GM23338 (cell line): ENCODE data around the gene MTOR. TPM values are rescaled to one million over a fixed set of nuclear protein-coding genes. Genes with fewer than 3 reads are reported as not detected.

Experiments
- ATAC-seq: fragments of 200-7000 bp; cut with Tn5 transposase; 3 replicates; pipeline ENCODE4 v1.9.1; 2020
- DNase-seq: peaks from one replicate; pipeline ENCODE4 v3.0.0-alpha.2; 2015; ENCODE audit warnings: low spot score
- H2AFZ ChIP-seq: fragments of 200-600 bp; sonication (generic); 2 replicates; pipeline ENCODE4 v1.8.0; 2016; ENCODE audit warnings: antibody characterized with exemption, mild to moderate bottlenecking, moderate library complexity
- H3F3A ChIP-seq: fragments of 200-600 bp; sonication (generic); replicated peaks from 2 replicates; pipeline ENCODE4 v1.8.0; 2017; ENCODE audit warnings: antibody characterized with exemption, mixed run types, low read depth
- H3K27ac ChIP-seq: fragments of 200-600 bp; sonication (generic); 2 replicates; pipeline ENCODE4 v1.6.1; 2016; ENCODE audit warnings: low read depth
- H3K27me3 ChIP-seq: fragments of 200-600 bp; sonication (generic); 2 replicates; pipeline ENCODE4 v1.8.0; 2016; ENCODE audit warnings: mild to moderate bottlenecking, mixed run types, moderate library complexity; ENCODE audit not compliant: insufficient read depth
- H3K36me3 ChIP-seq: fragments of 200-600 bp; sonication (generic); 2 replicates; pipeline ENCODE4 v1.8.0; 2016; ENCODE audit warnings: mild to moderate bottlenecking; ENCODE audit not compliant: insufficient read depth
- H3K4me1 ChIP-seq: fragments of 200-600 bp; sonication (generic); 2 replicates; pipeline ENCODE4 v1.8.0; 2016; ENCODE audit warnings: mild to moderate bottlenecking, moderate library complexity; ENCODE audit not compliant: insufficient read depth
- H3K4me2 ChIP-seq: fragments of 200-600 bp; sonication (generic); 2 replicates; pipeline ENCODE4 v1.7.1; 2017; ENCODE audit warnings: mixed run types
- H3K4me3 ChIP-seq: fragments of 200-600 bp; sonication (generic); 2 replicates; pipeline ENCODE4 v1.6.1; 2016; ENCODE audit warnings: mixed run types
- H3K79me2 ChIP-seq: fragments of 200-600 bp; sonication (generic); replicated peaks from 2 replicates; pipeline ENCODE4 v1.8.0; 2017; ENCODE audit warnings: mild to moderate bottlenecking; ENCODE audit not compliant: insufficient read depth
- H3K9me2 ChIP-seq: fragments of 200-600 bp; sonication (generic); 2 replicates; pipeline ENCODE4 v1.8.0; 2017; ENCODE audit not compliant: insufficient read depth
- H4K20me1 ChIP-seq: fragments of 200-600 bp; sonication (generic); replicated peaks from 2 replicates; pipeline ENCODE4 v1.8.0; 2017; ENCODE audit warnings: mild to moderate bottlenecking; ENCODE audit not compliant: insufficient read depth
- H3K27ac Mint-ChIP-seq: 2 replicates; pipeline ENCODE4 v1.8.0; 2020; ENCODE audit warnings: inconsistent platforms, mild to moderate bottlenecking, moderate library complexity, mixed read lengths
- H3K27me3 Mint-ChIP-seq: 3 replicates; pipeline ENCODE4 v1.8.0; 2022; ENCODE audit warnings: low read depth, mild to moderate bottlenecking, moderate library complexity, mixed read lengths, inconsistent platforms; ENCODE audit not compliant: insufficient read depth, poor library complexity
- H3K36me3 Mint-ChIP-seq: 3 replicates; pipeline ENCODE4 v1.8.0; 2021; ENCODE audit warnings: low read depth, mild to moderate bottlenecking, inconsistent platforms, moderate library complexity, mixed read lengths
- H3K4me1 Mint-ChIP-seq: 3 replicates; pipeline ENCODE4 v1.8.0; 2020; ENCODE audit warnings: mild to moderate bottlenecking, inconsistent platforms, mixed read lengths
- H3K4me3 Mint-ChIP-seq: 3 replicates; pipeline ENCODE4 v1.8.0; 2021; ENCODE audit warnings: moderate library complexity, mild to moderate bottlenecking, inconsistent platforms, mixed read lengths
- H3K9me3 Mint-ChIP-seq: 3 replicates; pipeline ENCODE4 v1.8.0; 2020; ENCODE audit warnings: moderate library complexity, mild to moderate bottlenecking, inconsistent platforms, mixed read lengths
- CREB1 ChIP-seq: fragments of 250-450 bp; sonication (Bioruptor Pico); IDR thresholded peaks from 2 replicates; pipeline ENCODE4 v1.5.0; 2020; ENCODE audit warnings: low read depth, mild to moderate bottlenecking, moderate library complexity
- EZH2 ChIP-seq: fragments of 200-600 bp; sonication (generic); IDR thresholded peaks from one replicate; pipeline ENCODE4 v1.8.0; 2017; ENCODE audit warnings: antibody characterized with exemption, mild to moderate bottlenecking, low read depth; ENCODE audit not compliant: unreplicated experiment
- NANOG ChIP-seq: IDR thresholded peaks from 2 replicates; pipeline ENCODE4 v1.6.1; 2016; ENCODE audit warnings: antibody characterized with exemption, borderline replicate concordance
- POLR2AphosphoS5 ChIP-seq: IDR thresholded peaks from 2 replicates; pipeline ENCODE4 v1.6.1; 2016; ENCODE audit warnings: antibody characterized with exemption, low read depth
- REST ChIP-seq: IDR thresholded peaks from one replicate; pipeline ENCODE4 v1.6.1; 2018; ENCODE audit warnings: antibody characterized with exemption; ENCODE audit not compliant: unreplicated experiment
- STAT1 ChIP-seq: IDR thresholded peaks from one replicate; pipeline ENCODE4 v1.6.1; 2016; ENCODE audit warnings: antibody characterized with exemption; ENCODE audit not compliant: unreplicated experiment
- polyA plus RNA-seq: library from polyadenylated mRNA; unstranded; fragments of >200 nt; fragmentation: Nextera tagmentation; extraction: Ambion mirVana; gene quantifications from 2 replicates; pipeline ENCODE4 v1.2.1, GENCODE V29; 2016
- total RNA-seq: library from RNA; depleted of rRNA; stranded (reverse); fragments of >200 nt; shearing (Covaris generic); gene quantifications from 2 replicates; pipeline ENCODE4 v1.2.3, GENCODE V29; 2014
- TF ChIP-seq, protein P1 (sequence below): IDR thresholded peaks from 2 replicates; pipeline ENCODE4 v1.6.1; 2016; ENCODE audit warnings: antibody characterized with exemption

Gene MTOR
- total and polyA plus RNA-seq, 2 experiments from 2014 or later = 22.8 to 98.0 TPM

- peaks cover 47% of the 10 kb centered on the region for H3K36me3 ChIP-seq
- no peak overlapping the region; the same call in 1 of the 2 replicates for H3K27ac Mint-ChIP-seq
- H3K27me3 ChIP-seq = no peaks in the 10 kb centered on the region
- no peaks in the 10 kb centered on the region for H3F3A ChIP-seq
- H3K27me3 Mint-ChIP-seq = peaks cover 6% of the 10 kb centered on the region
- no peaks in the 10 kb centered on the region for H3K79me2 ChIP-seq
- H4K20me1 ChIP-seq = no peaks in the 10 kb centered on the region
- no peaks in the 10 kb centered on the region for H3K9me3 Mint-ChIP-seq
- no peak for TF ChIP-seq STAT1
- H3K9me2 ChIP-seq = no peaks in the 10 kb centered on the region
- peaks cover 60% of the 10 kb centered on the region for H3K36me3 Mint-ChIP-seq
- H3K4me1 Mint-ChIP-seq = no peaks in the 10 kb centered on the region
- no peak overlapping the region for H3K4me2 ChIP-seq
- H2AFZ ChIP-seq = no peak overlapping the region
- DNase-seq = no peak
- no peaks in the 10 kb centered on the region for H3K4me1 ChIP-seq
- H3K27ac ChIP-seq = 0 out of 2 replicates have a peak overlapping the region, but pooled peaks have one; percentile 9
- H3K4me3 ChIP-seq = no peak overlapping the region
- ATAC-seq = no peak
- no peak overlapping the region for H3K4me3 Mint-ChIP-seq
Measured at GRCh38 chr1:11134898-11135266, 127.5 kb downstream of the MTOR start.

GRCh38 chr1:11134251-11134897 is 128.0 kb downstream of the MTOR start:
- DNase-seq (no peak), ATAC-seq (no peak)
- Histone ChIP-seq H2AFZ (no peak overlapping the region), H3K27ac (0 out of 2 replicates have a peak overlapping the region, but pooled peaks have one; percentile 9), H3K4me3 (no peak overlapping the region), H3K9me2 (no peaks in the 10 kb centered on the region), H3K36me3 (peaks cover 52% of the 10 kb centered on the region), H4K20me1 (no peaks in the 10 kb centered on the region), H3K27me3 (no peaks in the 10 kb centered on the region), H3K4me1 (no peaks in the 10 kb centered on the region), H3K4me2 (no peak overlapping the region), H3K79me2 (no peaks in the 10 kb centered on the region), H3F3A (no peaks in the 10 kb centered on the region)
- no peaks in the 10 kb centered on the region for H3K9me3 Mint-ChIP-seq
- peaks cover 7% of the 10 kb centered on the region for H3K27me3 Mint-ChIP-seq
- no peak overlapping the region for H3K4me3 Mint-ChIP-seq
- peaks cover 63% of the 10 kb centered on the region for H3K36me3 Mint-ChIP-seq
- TF ChIP-seq CREB1 (no peak), NANOG (no peak), EZH2 (no peak), REST (no peak), POLR2AphosphoS5 (no peak)
- TF ChIP-seq, protein P1, sequence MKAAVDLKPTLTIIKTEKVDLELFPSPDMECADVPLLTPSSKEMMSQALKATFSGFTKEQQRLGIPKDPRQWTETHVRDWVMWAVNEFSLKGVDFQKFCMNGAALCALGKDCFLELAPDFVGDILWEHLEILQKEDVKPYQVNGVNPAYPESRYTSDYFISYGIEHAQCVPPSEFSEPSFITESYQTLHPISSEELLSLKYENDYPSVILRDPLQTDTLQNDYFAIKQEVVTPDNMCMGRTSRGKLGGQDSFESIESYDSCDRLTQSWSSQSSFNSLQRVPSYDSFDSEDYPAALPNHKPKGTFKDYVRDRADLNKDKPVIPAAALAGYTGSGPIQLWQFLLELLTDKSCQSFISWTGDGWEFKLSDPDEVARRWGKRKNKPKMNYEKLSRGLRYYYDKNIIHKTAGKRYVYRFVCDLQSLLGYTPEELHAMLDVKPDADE = no peak
- H3K4me1 Mint-ChIP-seq = no peaks in the 10 kb centered on the region
- H3K27ac Mint-ChIP-seq = no peak overlapping the region
